NCI-H345 treated with DMSO at 0.1 percent for 48 hours (cell line): ENCODE measurements around the gene TMC3.
"Not testable (repeated sequence)": the region's sequence is repeated elsewhere in the genome, so short reads cannot be mapped to it uniquely, and the experiment has no call there.

Source experiments
- DNase-seq: peaks from one replicate; lab custom pipeline; 2025; ENCODE audit not compliant: unreplicated experiment; lab: John Stamatoyannopoulos, UW

The TMC3 gene

GRCh38 chr15:81384891-81385720 lies 11.1 kb upstream of the TMC3 start:
- DNase-seq: peak; percentile 66

GRCh38 chr15:81381720-81382119 lies 7.7 kb upstream of the TMC3 start:
- no peak for DNase-seq

GRCh38 chr15:81380668-81381067 lies 6.7 kb upstream of the TMC3 start:
- DNase-seq: no peak

GRCh38 chr15:81380203-81380602 lies 6.2 kb upstream of the TMC3 start:
- no peak for DNase-seq

- no peak for DNase-seq
These were observed 5.3 kb upstream of the TMC3 start for GRCh38 chr15:81379269-81379668.

GRCh38 chr15:81378443-81378842 lies 4.4 kb upstream of the TMC3 start:
- DNase-seq: no peak

GRCh38 chr15:81377871-81378270 lies 3.9 kb upstream of the TMC3 start:
- no peak for DNase-seq

- no peak for DNase-seq
These were observed 2.2 kb upstream of the TMC3 start for GRCh38 chr15:81376231-81376630.

- no peak for DNase-seq
These were observed 1.4 kb upstream of the TMC3 start for GRCh38 chr15:81375461-81375860.

- DNase-seq: no peak
These were observed 837 bp downstream of the TMC3 start for GRCh38 chr15:81373176-81373575.

GRCh38 chr15:81372575-81372974 lies 1.4 kb downstream of the TMC3 start:
- no peak for DNase-seq

- no peak for DNase-seq
These were observed 10.1 kb downstream of the TMC3 start for GRCh38 chr15:81363718-81364500.

GRCh38 chr15:81363276-81363675 lies 10.7 kb downstream of the TMC3 start:
- DNase-seq: no peak

- DNase-seq: no peak
These were observed 11.2 kb downstream of the TMC3 start for GRCh38 chr15:81362790-81363189.

GRCh38 chr15:81361891-81362290 lies 12.1 kb downstream of the TMC3 start:
- no peak for DNase-seq

- no peak for DNase-seq
These were observed 13.5 kb downstream of the TMC3 start for GRCh38 chr15:81360491-81360890.

- DNase-seq: no peak
These were observed 15.8 kb downstream of the TMC3 start for GRCh38 chr15:81358248-81358647.

- DNase-seq: no peak
These were observed 16.8 kb downstream of the TMC3 start for GRCh38 chr15:81357180-81357686.

- DNase-seq: no peak
These were observed 17.8 kb downstream of the TMC3 start for GRCh38 chr15:81356252-81356651.

GRCh38 chr15:81351651-81352050 lies 22.4 kb downstream of the TMC3 start:
- no peak for DNase-seq

- DNase-seq: no peak
These were observed 24.7 kb downstream of the TMC3 start for GRCh38 chr15:81349271-81349670.

GRCh38 chr15:81348691-81349090 lies 25.3 kb downstream of the TMC3 start:
- DNase-seq: not testable (repeated sequence)
